Gastroesophageal sphincter (tissue), 3 donors: ENCODE results near the gene UBE2R2.

Experiments used
- CTCF ChIP-seq, 4 experiments: fragments of 200-600 bp in 2 of 4; fragments of 450-650 bp in 2 of 4; sonication (generic) in 1 of 4; IDR thresholded peaks; one replicate each; pipeline ENCODE4 v1.5.1; 2017 to 2019; ENCODE audit warnings: antibody characterized with exemption in 4 of 4, mild to moderate bottlenecking in 2 of 4, moderate library complexity in 2 of 4
- EP300 ChIP-seq: sonication (generic); formaldehyde crosslinking; IDR thresholded peaks from one replicate; pipeline ENCODE4 v1.6.1; 2017; ENCODE audit warnings: antibody characterized with exemption, mild to moderate bottlenecking
- POLR2A ChIP-seq, 2 donors: fragments of 450-650 bp; IDR thresholded peaks; one replicate each; pipeline ENCODE4 v1.6.1; 2017; ENCODE audit warnings: antibody characterized with exemption in 2 of 2, mild to moderate bottlenecking in 2 of 2, moderate library complexity in 1 of 2

DNA sequence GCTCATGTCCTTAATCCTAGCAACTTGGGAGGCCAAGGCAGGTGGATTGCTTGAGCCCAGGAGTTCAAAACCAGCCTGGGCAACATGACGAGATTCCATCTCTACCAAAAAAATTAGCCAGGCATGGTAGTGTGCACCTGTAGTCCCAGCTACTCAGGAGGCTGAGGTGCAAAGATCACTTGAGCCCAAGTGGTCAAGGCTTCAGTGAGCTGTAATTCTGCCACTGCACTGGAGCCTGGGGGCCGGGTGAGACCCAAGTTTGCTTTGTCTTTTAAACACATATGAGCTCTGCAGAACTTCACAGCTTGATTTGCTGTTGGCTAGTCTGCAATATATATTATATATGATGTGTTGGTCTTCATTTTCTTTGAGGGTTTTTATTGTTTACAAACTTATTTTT lies 89.8 kb downstream of the UBE2R2 start:
- TF ChIP-seq CTCF (IDR thresholded peaks at IDR 0.05): no peak
- no peak for TF ChIP-seq EP300
- TF ChIP-seq POLR2A (IDR thresholded peaks at IDR 0.05): no peak
